ENCODE results near the gene HMG20B.

Gene HMG20B

DNA sequence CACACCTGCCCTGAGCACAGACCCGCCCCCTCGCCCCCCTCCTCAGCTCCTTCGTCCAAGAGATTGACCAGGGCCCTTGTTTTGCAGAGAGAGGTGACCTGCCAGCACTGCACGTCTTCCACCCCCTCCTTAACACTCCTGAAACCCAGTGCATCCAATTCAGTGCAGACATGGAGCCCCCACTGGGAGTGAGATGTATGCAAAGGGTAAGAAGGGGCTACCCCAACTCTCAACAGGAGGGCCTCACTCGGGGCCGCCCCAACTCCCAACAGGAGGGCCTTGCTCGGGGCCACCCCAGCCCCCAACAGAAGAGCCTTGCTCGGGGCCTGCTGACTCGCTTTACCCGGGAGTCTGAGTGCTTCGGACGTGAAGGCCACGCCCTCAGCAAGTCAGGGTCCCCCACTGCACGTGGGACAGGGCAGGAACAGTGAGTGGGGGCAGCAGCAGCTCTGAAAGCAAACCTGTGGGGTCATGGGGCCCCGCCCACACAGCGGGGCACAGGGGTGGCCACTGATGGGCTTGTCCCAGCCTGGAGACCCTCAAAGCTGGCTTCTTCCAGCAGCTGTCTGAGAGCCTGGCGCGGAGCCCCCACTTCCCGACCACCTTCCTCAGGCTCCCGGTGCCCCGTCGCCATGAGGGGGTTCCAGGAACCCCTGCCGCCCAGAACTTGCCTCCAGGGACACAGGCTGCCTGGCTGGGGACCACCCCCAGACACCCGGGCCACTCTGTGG lies 48.2 kb downstream of the HMG20B start:
- Mint-ChIP-seq H3K9me3 (no peaks in the 10 kb centered on the region), H3K27me3 (no peaks in the 10 kb centered on the region), H3K4me3 (no peak overlapping the region), H3K36me3 (ENCODE audit: low read depth) (peaks cover 2% of the 10 kb centered on the region), H3K27ac (no peak overlapping the region), H3K4me1 (peaks cover 32% of the 10 kb centered on the region)
- DNase-seq (no peak), ATAC-seq (no peak)

DNA sequence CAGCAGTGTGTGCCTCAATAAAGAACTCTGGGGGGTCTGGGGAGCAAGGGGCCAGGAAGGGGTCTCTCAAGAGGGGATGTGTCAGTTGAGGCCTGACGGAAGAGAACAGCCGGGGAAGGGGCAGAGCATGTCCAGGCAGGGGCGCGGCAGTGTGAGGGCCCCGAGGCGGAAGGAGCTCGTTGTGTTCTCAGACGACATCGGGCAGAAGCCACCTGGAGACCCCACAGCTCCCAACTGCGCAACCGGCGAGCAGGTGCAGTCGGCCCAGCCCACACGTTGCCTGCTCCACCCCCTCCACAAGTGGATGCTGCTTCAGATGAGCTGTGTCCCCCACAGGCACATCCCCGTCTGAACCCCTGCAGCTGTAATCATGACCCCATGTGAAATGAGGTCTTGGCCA lies 48.9 kb downstream of the HMG20B start:
- DNase-seq, result no peak
- Mint-ChIP-seq H3K4me3 (no peak overlapping the region), H3K9me3 (no peaks in the 10 kb centered on the region), H3K36me3 (ENCODE audit: low read depth) (peaks cover 2% of the 10 kb centered on the region), H3K27ac (no peak overlapping the region), H3K4me1 (peaks cover 37% of the 10 kb centered on the region), H3K27me3 (no peaks in the 10 kb centered on the region)
- no peak for ATAC-seq

DNA sequence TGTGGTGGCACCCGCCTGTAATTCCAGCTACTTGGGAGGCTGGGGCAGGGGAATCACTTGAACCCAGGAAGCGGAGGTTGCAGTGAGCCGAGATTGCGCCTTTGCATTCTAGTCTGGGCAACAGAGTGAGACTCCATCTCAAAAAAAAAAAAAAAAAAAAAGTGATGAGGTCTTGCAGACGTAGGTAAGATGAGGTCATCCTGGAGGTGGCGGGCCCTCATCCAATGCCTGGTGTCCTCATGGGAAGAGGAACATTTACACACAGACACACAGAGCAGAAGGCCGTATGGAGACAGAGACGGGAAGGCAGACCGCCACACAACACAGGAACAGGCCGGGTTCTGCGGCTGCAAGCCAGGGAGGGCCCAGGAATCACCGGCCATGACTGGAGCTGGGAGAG lies 49.5 kb downstream of the HMG20B start:
- Mint-ChIP-seq H3K4me1 (peaks cover 39% of the 10 kb centered on the region), H3K27me3 (no peaks in the 10 kb centered on the region), H3K4me3 (no peak overlapping the region), H3K36me3 (ENCODE audit: low read depth) (peaks cover 2% of the 10 kb centered on the region), H3K27ac (no peak overlapping the region), H3K9me3 (no peaks in the 10 kb centered on the region)
- ATAC-seq, result no peak
- no peak for DNase-seq

DNA sequence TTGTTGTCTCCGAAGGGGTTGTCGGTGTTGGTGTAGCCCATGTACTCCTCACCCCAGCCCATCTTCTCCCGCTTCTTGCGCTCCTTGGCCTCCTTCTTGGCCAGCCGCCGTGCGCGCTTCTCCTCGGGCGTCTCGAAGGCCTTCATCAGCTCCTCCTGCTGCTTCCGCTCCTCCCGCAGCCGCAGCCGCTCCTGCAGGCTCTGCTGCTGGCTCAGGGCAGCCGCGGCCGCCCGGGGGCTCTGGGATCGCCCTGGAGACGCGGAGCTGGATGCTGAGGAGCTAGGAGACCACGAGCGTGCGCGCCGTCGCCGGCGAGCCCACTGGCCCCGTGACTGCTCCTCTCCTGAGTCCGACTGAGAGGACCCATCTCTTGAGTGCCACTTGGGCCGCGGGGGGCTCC lies 51.0 kb downstream of the HMG20B start:
- H3K27me3 Mint-ChIP-seq, result no peaks in the 10 kb centered on the region
- H3K4me1 Mint-ChIP-seq, result peaks cover 32% of the 10 kb centered on the region
- DNase-seq, result no peak
- H3K27ac Mint-ChIP-seq, result no peak overlapping the region
- peaks cover 2% of the 10 kb centered on the region for H3K36me3 Mint-ChIP-seq (ENCODE audit: low read depth)
- ATAC-seq, result no peak
- no peaks in the 10 kb centered on the region for H3K9me3 Mint-ChIP-seq
- no peak overlapping the region for H3K4me3 Mint-ChIP-seq

DNA sequence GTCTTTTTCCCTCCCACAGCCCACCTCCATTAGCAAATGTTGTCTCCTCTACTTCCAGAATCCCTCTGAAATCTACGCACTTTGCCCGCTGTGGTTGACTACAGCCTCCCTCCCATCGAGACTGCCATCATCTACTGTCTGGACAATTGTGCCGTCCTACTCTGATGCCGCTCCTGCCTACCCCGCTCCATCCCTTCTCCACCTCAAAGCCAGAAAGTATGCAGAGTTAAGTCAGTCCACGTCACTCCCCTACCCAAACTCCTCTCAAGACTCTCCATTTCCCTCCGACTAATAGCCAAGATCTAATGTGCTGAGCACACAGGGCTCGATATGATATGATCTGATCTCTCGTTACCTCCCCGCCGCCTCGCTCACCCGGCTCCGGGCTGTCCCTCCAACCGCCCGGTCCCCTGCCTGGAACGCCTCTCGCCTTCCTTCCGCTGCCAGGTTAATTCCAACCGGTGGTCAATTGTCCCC lies 53.3 kb downstream of the HMG20B start:
- Mint-ChIP-seq H3K4me3 (peak overlapping the region; percentile 95), H3K36me3 (ENCODE audit: low read depth) (peaks cover 2% of the 10 kb centered on the region), H3K4me1 (peaks cover 32% of the 10 kb centered on the region), H3K9me3 (no peaks in the 10 kb centered on the region), H3K27me3 (no peaks in the 10 kb centered on the region), H3K27ac (peak overlapping the region; percentile 98)
- ATAC-seq, result no peak
- DNase-seq, result no peak

DNA sequence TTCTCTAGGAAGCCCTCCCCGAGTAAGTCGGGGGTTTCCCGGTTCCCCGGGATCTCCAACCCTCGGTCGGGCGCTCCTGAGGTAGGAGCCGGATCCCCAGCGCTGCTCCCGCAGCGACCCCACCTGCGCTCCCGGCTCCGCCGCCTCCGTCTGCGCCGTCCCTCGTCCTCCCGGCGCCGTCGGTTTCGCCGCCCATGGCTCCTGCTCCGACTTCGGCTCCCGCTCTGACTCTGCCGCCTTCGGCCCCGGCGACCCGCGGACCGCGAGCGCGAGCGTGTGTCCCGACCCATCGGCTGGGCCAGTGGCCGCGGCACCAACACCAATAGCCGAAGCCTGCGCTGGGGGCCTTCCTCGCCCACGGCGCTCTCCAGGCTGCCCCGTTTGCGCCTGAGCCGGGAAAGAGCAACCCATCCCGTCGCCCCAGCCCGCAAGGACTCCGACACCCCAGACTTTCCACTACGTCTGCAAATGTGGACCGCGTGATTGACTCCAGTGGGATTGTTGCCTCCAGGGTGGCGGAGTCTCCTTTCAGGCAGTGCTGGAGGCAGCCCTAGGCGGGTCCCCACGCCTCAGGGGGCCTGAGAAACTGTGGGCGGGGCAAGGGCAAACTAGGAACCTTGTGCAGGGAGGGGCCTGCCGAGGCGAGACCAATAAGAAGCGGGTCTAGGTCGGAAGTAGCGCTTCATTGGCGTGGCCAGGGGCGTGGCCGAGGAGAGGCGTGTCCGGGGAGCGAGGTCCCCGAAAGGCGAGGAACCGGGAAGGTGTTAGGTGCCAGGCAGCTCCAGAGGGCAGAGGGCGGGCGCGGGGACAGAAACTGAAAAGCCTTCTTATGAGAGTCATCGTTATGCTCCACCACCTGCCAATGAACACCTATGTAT lies 54.0 kb downstream of the HMG20B start, which contains the start of gene CACTIN:
Gene CACTIN, minus strand, starts transcription at position 318 of the 878 bp plus-strand sequence. Its CDS starts 28 bp downstream, at position 290.
- peak; percentile 93 for ATAC-seq
- Mint-ChIP-seq H3K36me3 (ENCODE audit: low read depth) (peaks cover 2% of the 10 kb centered on the region), H3K27ac (peak within 1 kb of the TSS; percentile 98), H3K4me1 (peaks cover 32% of the 10 kb centered on the region), H3K27me3 (no peaks in the 10 kb centered on the region), H3K4me3 (peak within 1 kb of the TSS; percentile 95), H3K9me3 (no peaks in the 10 kb centered on the region)
- DNase-seq, result peak; percentile 99

DNA sequence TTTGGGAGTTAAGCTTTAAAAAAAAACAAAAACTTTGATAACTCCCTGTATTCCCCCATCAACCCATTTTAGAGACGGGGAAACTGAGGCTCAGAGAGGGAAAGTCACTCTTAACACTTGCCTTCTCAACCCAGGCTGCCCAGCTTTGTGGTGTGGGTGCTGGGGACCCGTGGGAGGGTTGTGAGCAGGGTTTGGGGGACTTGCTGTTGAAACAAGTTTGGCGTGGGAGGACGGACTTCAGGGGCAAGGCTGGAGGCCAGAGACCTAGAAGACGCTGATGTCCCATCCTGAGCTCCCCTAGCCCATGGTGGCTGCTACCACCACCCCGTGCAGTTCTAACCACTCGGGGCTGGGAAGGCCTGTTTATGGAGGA lies 54.6 kb downstream of the HMG20B start:
- Mint-ChIP-seq H3K27ac (peak overlapping the region; percentile 98), H3K4me1 (peaks cover 32% of the 10 kb centered on the region), H3K36me3 (ENCODE audit: low read depth) (peaks cover under 1% of the 10 kb centered on the region), H3K27me3 (no peaks in the 10 kb centered on the region), H3K4me3 (peak overlapping the region; percentile 95), H3K9me3 (no peaks in the 10 kb centered on the region)
- ATAC-seq, result no peak
- no peak for DNase-seq
